Raji (cell line): ENCODE measurements around the gene TMEM167B.

Source experiments
- POLR2A ChIP-seq: IDR thresholded peaks from 2 replicates; pipeline ENCODE4 v1.6.1; 2011; ENCODE audit warnings: low read depth, low read length, control low read depth; ENCODE audit not compliant: insufficient read depth

TMEM167B gene

GRCh38 chr1:109096120-109096519, 5.6 kb downstream of the TMEM167B start:
- TF ChIP-seq POLR2A, result no peak

- TF ChIP-seq POLR2A, result peak; percentile 100
Observed at GRCh38 chr1:109099938-109100773, 9.6 kb downstream of the TMEM167B start.

DNA sequence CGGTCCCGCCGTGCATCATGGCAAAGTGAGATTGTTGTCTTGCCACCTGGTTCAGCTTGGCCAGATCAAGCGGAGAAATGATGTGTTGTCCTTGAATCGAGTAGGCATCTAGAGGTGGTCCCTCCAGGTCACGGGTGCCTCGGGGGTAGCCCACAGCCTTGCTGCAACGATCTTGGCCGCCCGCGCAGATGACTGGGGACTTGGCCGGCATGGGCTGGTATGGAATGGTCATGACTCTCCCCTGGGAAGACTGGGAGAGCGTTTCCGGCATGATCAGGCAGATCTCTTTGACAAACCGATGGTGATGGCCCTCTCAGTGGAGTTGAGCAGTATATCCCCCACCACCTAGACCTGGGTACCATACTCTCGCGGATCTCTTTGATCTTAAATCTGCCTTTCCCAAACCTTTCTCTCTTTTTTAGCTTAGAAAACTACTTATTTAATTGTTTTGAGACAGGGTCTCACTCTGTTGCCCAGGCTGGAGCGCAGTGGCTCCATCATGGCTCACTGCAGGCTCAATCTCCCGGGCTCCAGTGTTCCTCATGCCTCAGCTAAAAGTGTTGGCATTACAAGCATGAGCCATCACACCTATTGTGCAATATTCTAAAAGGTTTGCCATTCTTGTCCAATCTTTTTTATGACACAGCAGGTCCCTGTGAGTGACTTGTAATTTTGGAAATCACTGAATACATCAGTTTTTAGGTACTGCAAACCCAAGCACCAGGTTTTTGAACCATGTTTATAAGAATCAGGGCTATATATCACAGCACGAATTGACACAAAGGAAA, 14.0 kb downstream of the TMEM167B start:
- TF ChIP-seq POLR2A, result peak; percentile 60

DNA sequence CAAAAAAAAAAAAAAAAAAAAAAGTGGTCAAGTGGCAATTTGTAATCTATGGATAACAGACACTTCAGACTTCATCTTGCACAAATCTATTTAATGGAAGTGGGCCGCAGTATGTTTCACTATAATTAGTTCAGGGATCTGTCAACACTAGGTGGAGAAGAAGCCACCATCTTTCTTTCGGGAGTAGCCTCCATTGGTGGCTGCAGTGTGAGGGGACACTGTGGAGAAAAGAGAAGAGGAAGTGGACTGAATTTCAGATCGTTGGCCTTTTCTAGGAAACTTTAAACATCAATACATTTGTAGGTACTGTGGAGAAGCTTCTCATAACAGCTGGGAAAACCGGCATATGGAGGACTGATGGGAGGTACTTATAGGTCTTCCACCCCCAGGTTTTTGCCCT, 15.3 kb downstream of the TMEM167B start:
- TF ChIP-seq POLR2A, result peak; percentile 34; the same call in 1 of the 2 replicates

GRCh38 chr1:109107785-109108184, 17.2 kb downstream of the TMEM167B start:
- TF ChIP-seq POLR2A, result no peak

- no peak for TF ChIP-seq POLR2A
Observed at GRCh38 chr1:109109906-109110305, 19.3 kb downstream of the TMEM167B start.

GRCh38 chr1:109111386-109112055, 21.0 kb downstream of the TMEM167B start:
- no peak for TF ChIP-seq POLR2A

DNA sequence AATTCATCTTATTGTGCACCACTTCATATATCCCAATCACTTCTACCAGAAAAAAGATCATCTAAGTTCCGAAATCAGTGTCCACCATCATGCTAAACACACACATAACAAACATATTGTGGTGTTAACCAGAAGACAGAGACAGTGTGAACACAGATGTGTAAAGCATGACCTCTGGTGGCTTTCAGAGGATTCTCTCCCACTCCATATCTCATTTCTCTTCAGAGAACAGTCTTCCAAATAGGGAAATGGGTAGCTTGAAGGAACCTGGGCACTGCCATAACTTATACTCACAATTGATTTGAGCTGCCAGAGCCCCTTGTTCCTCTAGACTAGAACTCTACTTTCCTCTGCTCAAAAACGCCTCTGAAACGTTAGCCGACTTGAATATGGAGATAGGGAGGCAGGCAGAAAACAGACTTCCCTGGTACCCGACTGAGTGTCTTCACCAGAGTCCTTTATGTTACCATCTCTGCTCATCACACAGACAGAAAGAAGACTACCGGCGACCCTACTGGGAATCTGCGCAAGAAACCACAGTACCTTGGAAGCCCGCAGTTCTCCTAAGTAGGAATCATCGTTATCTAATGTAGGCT, 21.6 kb downstream of the TMEM167B start:
- TF ChIP-seq POLR2A, result no peak

- no peak for TF ChIP-seq POLR2A
Observed at GRCh38 chr1:109112652-109113285, 22.2 kb downstream of the TMEM167B start.

DNA sequence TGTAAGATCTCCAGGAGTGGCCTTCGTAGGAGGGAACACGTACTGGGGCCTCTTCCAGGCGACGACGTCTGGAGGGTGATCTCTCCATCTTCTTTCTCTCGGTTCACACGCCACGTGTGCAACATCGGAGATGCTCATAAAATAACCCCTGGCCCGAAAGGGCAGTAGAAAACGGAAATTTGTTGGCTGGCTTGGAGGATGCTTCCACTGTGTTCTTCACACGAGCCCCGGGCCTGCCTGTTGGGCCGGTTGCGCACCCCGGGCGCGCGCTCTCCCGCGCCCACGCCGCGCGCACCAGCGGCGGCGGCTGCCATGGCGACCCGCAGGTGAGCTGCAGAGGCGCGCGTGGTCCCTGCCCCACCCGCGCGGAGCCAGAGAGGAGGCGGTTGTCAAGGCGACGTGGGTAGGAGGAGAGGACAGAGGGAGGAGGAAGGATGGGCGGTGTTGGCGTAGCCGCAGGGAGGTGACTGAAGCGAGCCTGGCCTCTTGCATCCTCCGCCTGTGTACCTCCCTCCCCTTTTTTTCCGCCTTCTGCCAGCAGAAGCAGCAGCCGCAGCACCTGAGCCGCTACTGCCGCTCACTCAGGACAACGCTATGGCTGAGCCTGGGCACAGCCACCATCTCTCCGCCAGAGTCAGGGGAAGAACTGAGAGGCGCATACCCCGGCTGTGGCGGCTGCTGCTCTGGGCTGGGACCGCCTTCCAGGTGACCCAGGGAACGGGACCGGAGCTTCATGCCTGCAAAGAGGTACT, 23.2 kb downstream of the TMEM167B start, which contains the start of gene ELAPOR1:
TSS of gene ELAPOR1 (plus strand) at position 526 of the 752 bp plus-strand sequence. CDS start at position 595, 69 bp downstream.
- no peak for TF ChIP-seq POLR2A

DNA sequence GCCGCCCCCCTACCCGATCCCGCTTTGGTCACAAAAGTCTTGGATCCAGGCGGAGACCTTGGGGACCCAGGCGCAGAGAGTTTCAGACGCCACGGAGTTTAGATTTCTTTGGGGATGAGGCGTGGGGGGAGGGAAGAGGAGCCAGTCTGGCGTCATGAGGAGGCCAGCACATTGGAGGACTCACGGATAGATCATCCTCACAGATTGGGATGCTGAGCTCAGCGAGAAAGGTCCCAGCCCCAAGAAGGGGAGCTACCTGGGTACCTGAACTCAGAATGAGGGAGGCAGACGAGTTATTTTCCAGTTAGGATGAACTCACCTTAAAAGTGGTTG, 23.7 kb downstream of the TMEM167B start:
- TF ChIP-seq POLR2A, result no peak

DNA sequence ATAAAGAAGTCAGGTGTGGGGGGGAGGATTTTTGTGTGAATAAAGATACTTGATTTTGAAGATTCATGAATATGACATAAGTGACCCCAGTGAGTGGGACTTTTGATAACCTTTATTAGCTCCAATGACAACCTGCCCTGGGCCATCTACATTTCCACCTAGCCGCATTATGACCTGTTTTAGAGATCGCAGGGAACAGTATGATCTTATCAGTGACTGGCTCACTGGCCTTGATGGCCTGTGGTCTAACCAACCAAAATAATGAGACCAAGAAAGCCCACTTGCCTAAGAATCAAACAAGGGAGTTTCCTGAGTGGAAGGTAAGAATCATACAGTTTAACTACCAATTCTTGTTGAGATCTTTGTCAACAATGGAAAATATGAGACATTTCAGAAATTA, 25.1 kb downstream of the TMEM167B start:
- TF ChIP-seq POLR2A, result no peak

GRCh38 chr1:109116286-109116685, 25.7 kb downstream of the TMEM167B start:
- TF ChIP-seq POLR2A, result no peak

- TF ChIP-seq POLR2A, result no peak
Observed at GRCh38 chr1:109118089-109118488, 27.5 kb downstream of the TMEM167B start.
